H1 (cell line): ENCODE results near the gene ISOC2. TPM values are rescaled to one million over a fixed set of nuclear protein-coding genes. Genes with fewer than 3 reads are reported as not detected.

Experiments
- CTCF ChIA-PET: fragments of 300-600 bp; sonication (Branson Sonifier 250); formaldehyde crosslinking; loops from one replicate; lab custom pipeline; 2021; ENCODE audit not compliant: partially characterized antibody; lab: Charles Lee
- POLR2A ChIA-PET: fragments of 300-600 bp; sonication (Branson Sonifier 250); formaldehyde crosslinking; loops from one replicate; lab custom pipeline; 2021; ENCODE audit warnings: inconsistent platforms; ENCODE audit not compliant: partially characterized antibody; lab: Charles Lee
- DNase-seq, 2 experiments: peaks; one replicate each; pipeline versions ENCODE4 v3.0.0 to v3.0.0-alpha.2; 2010 to 2022; ENCODE audit warnings: low spot score in 2 of 2, low read depth in 1 of 2, mixed read lengths in 1 of 2
- FAIRE-seq: peaks from 2 replicates; lab custom pipeline; 2011; peaks lifted over from hg19 to GRCh38; lab: Jason Lieb, UNC
- H2AFZ ChIP-seq: 2 replicates; pipeline ENCODE4 v1.8.1; 2012; ENCODE audit warnings: low read length, inconsistent platforms
- H2AK5ac ChIP-seq: 2 replicates; pipeline ENCODE4 v1.6.1; 2013; ENCODE audit warnings: low read depth, low read length
- H2BK120ac ChIP-seq: replicated peaks from 2 replicates; pipeline ENCODE3; 2013; ENCODE audit warnings: low read depth, low read length, inconsistent platforms
- H2BK12ac ChIP-seq: 2 replicates; pipeline ENCODE4 v1.6.1; 2013; ENCODE audit warnings: low read depth, low read length
- H2BK15ac ChIP-seq: 2 replicates; pipeline ENCODE4 v1.6.1; 2013; ENCODE audit warnings: low read length
- H2BK20ac ChIP-seq: 2 replicates; pipeline ENCODE4 v1.6.1; 2013; ENCODE audit warnings: low read length
- H2BK5ac ChIP-seq: 2 replicates; pipeline ENCODE4 v1.6.1; 2013; ENCODE audit warnings: low read depth, low read length
- H3K14ac ChIP-seq: 2 replicates; pipeline ENCODE4 v1.6.1; 2013; ENCODE audit warnings: inconsistent platforms; ENCODE audit not compliant: insufficient read length
- H3K18ac ChIP-seq: 2 replicates; pipeline ENCODE4 v1.6.1; 2013; ENCODE audit warnings: low read length; ENCODE audit errors: extremely low read depth
- H3K23ac ChIP-seq: 2 replicates; pipeline ENCODE4 v1.6.1; 2013; ENCODE audit warnings: inconsistent platforms; ENCODE audit not compliant: insufficient read length
- H3K23me2 ChIP-seq: 2 replicates; pipeline ENCODE4 v1.6.1; 2013; ENCODE audit warnings: low read depth, low read length
- H3K27ac ChIP-seq: 2 replicates; pipeline ENCODE4 v1.6.1; 2011; ENCODE audit warnings: low read depth, low read length, inconsistent platforms
- H3K27me3 ChIP-seq, 4 experiments: replicated peaks in 1 of 4; 1 replicate in 1 of 4; 2 replicates in 3 of 4; pipeline versions ENCODE4 v1.6.1 to v1.8.1; 2011 to 2013; ENCODE audit warnings: low read length in 3 of 4, mild to moderate bottlenecking in 3 of 4, inconsistent platforms in 2 of 4, mixed read lengths in 2 of 4, moderate library complexity in 1 of 4; ENCODE audit not compliant: control insufficient read depth in 3 of 4, insufficient read depth in 3 of 4; ENCODE audit errors: extremely low read depth in 1 of 4
- H3K36me3 ChIP-seq, 4 experiments: 2 replicates each; pipeline versions ENCODE4 v1.6.1 to v1.8.1; 2011 to 2013; ENCODE audit warnings: mild to moderate bottlenecking in 4 of 4, low read length in 3 of 4, moderate library complexity in 2 of 4, control low read depth in 1 of 4, inconsistent platforms in 1 of 4; ENCODE audit not compliant: insufficient read depth in 4 of 4, control insufficient read depth in 2 of 4
- H3K4ac ChIP-seq: replicated peaks from 2 replicates; pipeline ENCODE3; 2013; ENCODE audit warnings: low read length, low read depth, mixed read lengths, inconsistent platforms; ENCODE audit not compliant: insufficient read length
- H3K4me1 ChIP-seq, 4 experiments: replicated peaks in 1 of 4; 1 replicate in 1 of 4; 2 replicates in 3 of 4; pipeline versions ENCODE4 v1.6.1 to v1.8.1; 2011 to 2013; ENCODE audit warnings: low read length in 3 of 4, inconsistent platforms in 2 of 4, mixed read lengths in 1 of 4; ENCODE audit not compliant: insufficient read depth in 4 of 4, control insufficient read depth in 3 of 4
- H3K4me2 ChIP-seq, 2 experiments: 2 replicates each; pipeline versions ENCODE4 v1.6.1 to v1.8.1; 2011 to 2013; ENCODE audit warnings: low read depth in 2 of 2, low read length in 2 of 2, control low read depth in 1 of 2, inconsistent platforms in 1 of 2, mild to moderate bottlenecking in 1 of 2; ENCODE audit not compliant: insufficient read depth in 1 of 2
- H3K4me3 ChIP-seq, 4 experiments: fragments of 200-600, 300-600 bp in 1 of 4; sonication (generic), shearing (Covaris generic), sonication (Bioruptor Twin) in 1 of 4; 2 replicates each; pipeline versions ENCODE4 v1.5.1 to v1.8.1; 2011 to 2016; ENCODE audit warnings: low read length in 4 of 4, low read depth in 3 of 4, control low read depth in 2 of 4, inconsistent platforms in 2 of 4, mild to moderate bottlenecking in 2 of 4, mixed read lengths in 1 of 4, moderate library complexity in 1 of 4; ENCODE audit not compliant: insufficient read depth in 2 of 4; ENCODE audit errors: extremely low read depth in 1 of 4
- H3K56ac ChIP-seq: replicated peaks from 2 replicates; pipeline ENCODE3; 2013; ENCODE audit warnings: low read depth, mild to moderate bottlenecking, mixed read lengths, low read length, inconsistent platforms; ENCODE audit not compliant: insufficient read length
- H3K79me1 ChIP-seq: 2 replicates; pipeline ENCODE4 v1.6.1; 2013; ENCODE audit warnings: low read depth, low read length, control low read depth
- H3K79me2 ChIP-seq, 2 experiments: 2 replicates each; pipeline versions ENCODE4 v1.6.1 to v1.8.1; 2012 to 2013; ENCODE audit warnings: low read length in 2 of 2, mild to moderate bottlenecking in 2 of 2, inconsistent platforms in 1 of 2; ENCODE audit not compliant: insufficient read depth in 2 of 2, control insufficient read depth in 1 of 2
- H3K9ac ChIP-seq, 4 experiments: replicated peaks in 1 of 4; 1 replicate in 1 of 4; 2 replicates in 3 of 4; pipeline versions ENCODE4 v1.6.1 to v1.8.1; 2011 to 2013; ENCODE audit warnings: low read depth in 3 of 4, low read length in 3 of 4, control low read depth in 2 of 4, mild to moderate bottlenecking in 2 of 4, moderate library complexity in 2 of 4, inconsistent platforms in 1 of 4; ENCODE audit errors: extremely low read depth in 1 of 4
- H3K9me3 ChIP-seq, 2 experiments: 2 replicates each; pipeline versions ENCODE4 v1.6.1 to v1.8.1; 2012 to 2013; ENCODE audit warnings: mild to moderate bottlenecking in 2 of 2, moderate library complexity in 2 of 2, control low read depth in 1 of 2, inconsistent platforms in 1 of 2, low read depth in 1 of 2, low read length in 1 of 2, mixed read lengths in 1 of 2; ENCODE audit not compliant: insufficient read depth in 2 of 2
- H4K20me1 ChIP-seq, 2 experiments: replicated peaks in 1 of 2; 2 replicates each; pipeline versions ENCODE3 to v1.8.1; 2011 to 2013; ENCODE audit warnings: inconsistent platforms in 2 of 2, low read length in 2 of 2, mild to moderate bottlenecking in 1 of 2; ENCODE audit not compliant: insufficient read depth in 2 of 2, control insufficient read depth in 1 of 2
- H4K5ac ChIP-seq: 2 replicates; pipeline ENCODE4 v1.6.1; 2013; ENCODE audit warnings: low read length, low read depth, mixed read lengths, inconsistent platforms; ENCODE audit not compliant: insufficient read length
- H4K8ac ChIP-seq: 2 replicates; pipeline ENCODE4 v1.8.0; 2013; ENCODE audit warnings: mild to moderate bottlenecking, moderate library complexity, low read length, inconsistent platforms; ENCODE audit not compliant: insufficient read depth; ENCODE audit errors: extremely low read depth
- H4K91ac ChIP-seq: replicated peaks from 2 replicates; pipeline ENCODE3; 2013; ENCODE audit warnings: low read length, mixed read lengths, inconsistent platforms; ENCODE audit not compliant: insufficient read length
- CBX5 ChIP-seq: fragments of 300-800, 300-1000 bp; sonication (generic); IDR thresholded peaks from 2 replicates; pipeline ENCODE4 v1.7.1; 2016; ENCODE audit warnings: antibody characterized with exemption, low read length, low read depth
- CTCF ChIP-seq, 3 experiments: IDR thresholded peaks; 1 replicate in 2 of 3; 2 replicates in 1 of 3; pipeline versions ENCODE4 v1.5.1 to v1.6.1; 2011; ENCODE audit warnings: low read length in 3 of 3, mild to moderate bottlenecking in 3 of 3, inconsistent platforms in 2 of 3, low read depth in 1 of 3, moderate library complexity in 1 of 3; ENCODE audit not compliant: insufficient read depth in 1 of 3; ENCODE audit errors: control extremely low read depth in 1 of 3
- EGR1 ChIP-seq: IDR thresholded peaks from 2 replicates; pipeline ENCODE4 v1.6.1; 2011; ENCODE audit warnings: low read depth, low read length, borderline replicate concordance
- KDM5A ChIP-seq: fragments of 200-600 bp; IDR thresholded peaks from 2 replicates; pipeline ENCODE4 v1.7.1; 2012; ENCODE audit warnings: mild to moderate bottlenecking, low read length, inconsistent platforms, mixed read lengths
- PHF8 ChIP-seq: fragments of 200-600 bp; sonication (generic); conservative IDR thresholded peaks from 2 replicates; pipeline ENCODE4 v1.7.1; 2012; ENCODE audit warnings: low read depth, mild to moderate bottlenecking, inconsistent platforms, low read length, moderate library complexity
- SAP30 ChIP-seq: fragments of 300-600 bp; sonication (generic); IDR thresholded peaks from 2 replicates; pipeline ENCODE4 v1.7.1; 2012; ENCODE audit warnings: low read length, moderate library complexity, mild to moderate bottlenecking, inconsistent platforms; ENCODE audit not compliant: insufficient read depth, insufficient replicate concordance
- SP4 ChIP-seq: IDR thresholded peaks from 2 replicates; pipeline ENCODE4 v1.6.1; 2012; ENCODE audit warnings: low read length, inconsistent platforms
- SRF ChIP-seq: IDR thresholded peaks from 2 replicates; pipeline ENCODE4 v1.6.1; 2011; ENCODE audit warnings: mild to moderate bottlenecking, low read depth, low read length, moderate library complexity
- TAF1 ChIP-seq: IDR thresholded peaks from 2 replicates; pipeline ENCODE4 v1.6.1; 2011; ENCODE audit warnings: mild to moderate bottlenecking, low read depth, low read length
- TAF7 ChIP-seq: optimal IDR thresholded peaks from 2 replicates; pipeline ENCODE3; 2011; ENCODE audit warnings: low read depth, mild to moderate bottlenecking, inconsistent platforms, low read length, moderate library complexity, borderline replicate concordance
- TEAD4 ChIP-seq: IDR thresholded peaks from 2 replicates; pipeline ENCODE4 v1.6.1; 2012; ENCODE audit warnings: low read depth, low read length, inconsistent platforms, mixed read lengths
- WGBS, 2 experiments: shearing (Covaris generic) in 1 of 2; methylation state at CpG; one replicate each; pipeline versions ENCODE4 v1.1.6 to v1.1.7; 2013 to 2015; ENCODE audit warnings: low lambda C conversion rate in 2 of 2, mixed read lengths in 2 of 2, inconsistent platforms in 1 of 2, low coverage in 1 of 2, missing lambda C conversion rate in 1 of 2; ENCODE audit not compliant: insufficient replicate concordance in 2 of 2, insufficient coverage in 1 of 2, insufficient read length in 1 of 2; ENCODE audit errors: extremely low coverage in 1 of 2, missing lambda C conversion rate in 1 of 2; 5-methylcytosine and 5-hydroxymethylcytosine counted together
- polyA plus RNA-seq, 7 experiments: library from polyadenylated mRNA; depleted of rRNA in 3 of 7; stranded (reverse) in 5 of 7; unstranded in 2 of 7; fragments of >200 nt in 5 of 7; fragments of 200-250 nt in 2 of 7; gene quantifications; 1 replicate in 5 of 7; 2 replicates in 1 of 7; 4 replicates in 1 of 7; pipeline versions ENCODE4 v1.2.1 to v1.2.3, GENCODE V29; 2011 to 2013; ENCODE audit warnings: missing spikeins in 2 of 7, mixed read lengths in 2 of 7
- total RNA-seq: library from RNA; stranded (reverse); fragmentation: NEBNext Ultra II Directional; extraction: Animal tissue kit (Norgen Biotek cat#: 25700); gene quantifications from 2 replicates; pipeline ENCODE4 v1.2.1, GENCODE V29; 2021

ISOC2 gene
- total and polyA plus RNA-seq, 2 of the 8 experiments (the other 6 are each of a cell fraction or from before 2014, with no cell fraction given) = 96.9 to 152 TPM

- ChIA-PET CTCF (interaction anchor here (0.6 to 3.0 kb wide), 9 partner anchors 12 to 296 kb away, joined by 3 to 17 read pairs (median 3); no protein-coding TSS in a partner anchor), POLR2A (interaction anchor here (3.9 to 7.5 kb wide), 2 partner anchors 9 to 16 kb away, joined by 27 to 57 read pairs; partner anchors contain the start of genes NAT14 and ZNF628)
- Histone ChIP-seq H3K23ac (no peak overlapping the region), H3K79me2 (no peaks in the 10 kb centered on the region), H2BK5ac (no peak overlapping the region), H3K27me3 (no peaks in the 10 kb centered on the region; a peak in 2 of 7 replicates), H3K56ac (no peak overlapping the region), H4K8ac (no peak overlapping the region), H3K14ac (no peak overlapping the region), H3K27ac (no peak overlapping the region), H3K23me2 (peaks cover 3% of the 10 kb centered on the region), H3K18ac (no peak overlapping the region), H2BK20ac (no peak overlapping the region), H3K4ac (no peak overlapping the region), H3K79me1 (no peaks in the 10 kb centered on the region), H3K4me3 (no peak overlapping the region), H3K36me3 (no peaks in the 10 kb centered on the region), H3K4me1 (peaks cover 0 to 28% (median 18%) of the 10 kb centered on the region in 4 experiments; a peak in 6 of 7 replicates), H2AFZ (no peak overlapping the region), H2BK12ac (no peak overlapping the region), H2AK5ac (no peak overlapping the region), H4K20me1 (no peaks in the 10 kb centered on the region), H3K4me2 (no peak overlapping the region), H4K91ac (no peak overlapping the region), H2BK120ac (no peak overlapping the region), H2BK15ac (no peak overlapping the region), H3K9ac (no peak overlapping the region), H3K9me3 (no peaks in the 10 kb centered on the region), H4K5ac (no peak overlapping the region)
- 84% methylated on average over 11 of the region's 12 CpGs; no CpG with 5 or more reads in 1 of the 2 experiments for WGBS, 2 experiments
- FAIRE-seq (no peak), DNase-seq (no peak)
- no peak for TF ChIP-seq CTCF (IDR thresholded peaks at IDR 0.05; ENCODE audit: control extremely low read depth in 1 of 3, insufficient read depth in 1 of 3, low read depth in 1 of 3, low read length in 3 of 3)
- no peak for TF ChIP-seq TAF7
- no peak for TF ChIP-seq SRF
- no peak for TF ChIP-seq EGR1
- TF ChIP-seq PHF8 = no peak
- TF ChIP-seq SAP30 = no peak
- TF ChIP-seq TEAD4 = no peak
- no peak for TF ChIP-seq SP4
- TF ChIP-seq TAF1 = no peak
- TF ChIP-seq CBX5 = no peak
- no peak for TF ChIP-seq KDM5A
These were observed 31.0 kb upstream of the ISOC2 start for GRCh38 chr19:55492362-55492944.
